ENCODE data around the gene TAS2R40.

DNA sequence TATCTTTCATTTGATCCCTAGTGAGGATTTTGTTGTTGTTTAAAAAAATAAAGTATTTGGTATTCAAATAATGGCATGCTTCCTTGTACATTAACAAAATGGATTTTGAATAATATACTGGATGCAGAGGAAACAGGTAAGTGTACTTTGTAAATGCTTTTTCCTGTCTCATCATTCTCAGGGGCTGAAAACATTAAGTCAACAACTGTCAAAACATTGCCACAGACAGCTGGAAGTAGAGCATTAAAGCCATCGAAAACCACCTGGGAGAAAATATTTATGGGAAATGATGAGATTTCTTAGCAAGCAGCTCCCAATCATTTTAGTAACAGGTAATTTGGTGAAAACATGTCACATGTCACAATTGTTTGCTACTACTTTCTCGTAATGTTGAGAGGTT is 28.0 kb upstream of the TAS2R40 start:
- TF ChIP-seq, protein P1, sequence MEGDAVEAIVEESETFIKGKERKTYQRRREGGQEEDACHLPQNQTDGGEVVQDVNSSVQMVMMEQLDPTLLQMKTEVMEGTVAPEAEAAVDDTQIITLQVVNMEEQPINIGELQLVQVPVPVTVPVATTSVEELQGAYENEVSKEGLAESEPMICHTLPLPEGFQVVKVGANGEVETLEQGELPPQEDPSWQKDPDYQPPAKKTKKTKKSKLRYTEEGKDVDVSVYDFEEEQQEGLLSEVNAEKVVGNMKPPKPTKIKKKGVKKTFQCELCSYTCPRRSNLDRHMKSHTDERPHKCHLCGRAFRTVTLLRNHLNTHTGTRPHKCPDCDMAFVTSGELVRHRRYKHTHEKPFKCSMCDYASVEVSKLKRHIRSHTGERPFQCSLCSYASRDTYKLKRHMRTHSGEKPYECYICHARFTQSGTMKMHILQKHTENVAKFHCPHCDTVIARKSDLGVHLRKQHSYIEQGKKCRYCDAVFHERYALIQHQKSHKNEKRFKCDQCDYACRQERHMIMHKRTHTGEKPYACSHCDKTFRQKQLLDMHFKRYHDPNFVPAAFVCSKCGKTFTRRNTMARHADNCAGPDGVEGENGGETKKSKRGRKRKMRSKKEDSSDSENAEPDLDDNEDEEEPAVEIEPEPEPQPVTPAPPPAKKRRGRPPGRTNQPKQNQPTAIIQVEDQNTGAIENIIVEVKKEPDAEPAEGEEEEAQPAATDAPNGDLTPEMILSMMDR (IDR thresholded peaks at IDR 0.05) = no peak
- no peak for TF ChIP-seq POLR2A (IDR thresholded peaks at IDR 0.05)

Measured in gastroesophageal sphincter (tissue), 3 donors.